Suprapubic skin (tissue), 4 donors: ENCODE data around the gene UBXN10.

Experiments used
- EP300 ChIP-seq: sonication (generic); formaldehyde crosslinking; IDR thresholded peaks from one replicate; pipeline ENCODE4 v1.6.1; 2017; ENCODE audit warnings: antibody characterized with exemption
- POLR2A ChIP-seq, 2 donors: fragments of 450-650 bp; IDR thresholded peaks; one replicate each; pipeline ENCODE4 v1.6.1; 2017; ENCODE audit warnings: antibody characterized with exemption in 2 of 2, mild to moderate bottlenecking in 2 of 2, moderate library complexity in 2 of 2
- POLR2AphosphoS5 ChIP-seq, 3 donors: sonication (generic); formaldehyde crosslinking; IDR thresholded peaks; one replicate each; pipeline ENCODE4 v1.6.1; 2017; ENCODE audit warnings: antibody characterized with exemption in 3 of 3
- TF ChIP-seq, protein P1 (sequence below), 2 donors: fragments of 200-600 bp in 1 of 2; fragments of 450-650 bp in 1 of 2; sonication (generic) in 1 of 2; IDR thresholded peaks; one replicate each; pipeline ENCODE4 v1.5.1; 2016 to 2019; ENCODE audit warnings: antibody characterized with exemption in 2 of 2, mild to moderate bottlenecking in 1 of 2, moderate library complexity in 1 of 2

GRCh38 chr1:20184997-20185833, 681 bp upstream of the UBXN10 start:
- TF ChIP-seq, protein P1, sequence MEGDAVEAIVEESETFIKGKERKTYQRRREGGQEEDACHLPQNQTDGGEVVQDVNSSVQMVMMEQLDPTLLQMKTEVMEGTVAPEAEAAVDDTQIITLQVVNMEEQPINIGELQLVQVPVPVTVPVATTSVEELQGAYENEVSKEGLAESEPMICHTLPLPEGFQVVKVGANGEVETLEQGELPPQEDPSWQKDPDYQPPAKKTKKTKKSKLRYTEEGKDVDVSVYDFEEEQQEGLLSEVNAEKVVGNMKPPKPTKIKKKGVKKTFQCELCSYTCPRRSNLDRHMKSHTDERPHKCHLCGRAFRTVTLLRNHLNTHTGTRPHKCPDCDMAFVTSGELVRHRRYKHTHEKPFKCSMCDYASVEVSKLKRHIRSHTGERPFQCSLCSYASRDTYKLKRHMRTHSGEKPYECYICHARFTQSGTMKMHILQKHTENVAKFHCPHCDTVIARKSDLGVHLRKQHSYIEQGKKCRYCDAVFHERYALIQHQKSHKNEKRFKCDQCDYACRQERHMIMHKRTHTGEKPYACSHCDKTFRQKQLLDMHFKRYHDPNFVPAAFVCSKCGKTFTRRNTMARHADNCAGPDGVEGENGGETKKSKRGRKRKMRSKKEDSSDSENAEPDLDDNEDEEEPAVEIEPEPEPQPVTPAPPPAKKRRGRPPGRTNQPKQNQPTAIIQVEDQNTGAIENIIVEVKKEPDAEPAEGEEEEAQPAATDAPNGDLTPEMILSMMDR (IDR thresholded peaks at IDR 0.05) = no peak
- TF ChIP-seq POLR2A (IDR thresholded peaks at IDR 0.05) (no peak), POLR2AphosphoS5 (IDR thresholded peaks at IDR 0.05) (no peak), EP300 (no peak)
